ENCODE measurements around the gene BCAS3.

Gene BCAS3

DNA sequence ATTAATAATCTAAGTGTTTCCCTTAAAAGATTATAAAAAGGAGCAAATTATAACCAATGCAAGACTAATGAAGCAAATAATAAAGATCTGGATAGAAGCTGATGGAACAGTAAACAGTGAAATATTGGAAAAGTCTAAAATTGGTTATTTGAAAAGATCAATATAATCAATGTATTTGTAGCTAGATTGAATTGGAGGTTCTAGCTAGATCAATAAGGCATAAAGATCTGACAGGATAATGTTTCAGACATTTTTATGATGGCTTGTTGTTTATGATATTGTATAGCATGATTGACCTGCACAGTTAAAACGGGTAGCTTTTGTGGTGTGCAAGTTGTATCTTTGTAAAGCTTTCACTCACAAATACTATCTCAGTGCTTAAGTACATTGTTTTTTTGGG is 245.3 kb downstream of the BCAS3 start:
- Histone ChIP-seq H3K4me3 (ENCODE audit: low read depth, low read length) (no peak overlapping the region), H3K27ac (ENCODE audit: low read depth, low read length) (no peak overlapping the region), H3K79me2 (ENCODE audit: control insufficient read depth, insufficient read depth, low read length, poor library complexity) (no peaks in the 10 kb centered on the region), H3K9me3 (ENCODE audit: insufficient read depth, low read depth, low read length) (no peaks in the 10 kb centered on the region), H3K14ac (ENCODE audit: low read length) (no peak overlapping the region), H3K36me3 (ENCODE audit: control insufficient read depth in 1 of 2, insufficient read depth in 2 of 2, low read length in 2 of 2) (no peaks in the 10 kb centered on the region), H3K4ac (ENCODE audit: low read depth, low read length) (no peak overlapping the region), H2AFZ (ENCODE audit: insufficient read depth, low read length, poor library complexity) (no peak overlapping the region), H4K8ac (ENCODE audit: low read depth, low read length) (no peak overlapping the region), H2BK12ac (ENCODE audit: low read length) (no peak overlapping the region), H4K12ac (ENCODE audit: low read depth, low read length) (no peak overlapping the region), H3K4me2 (ENCODE audit: low read length) (no peak overlapping the region), H3K4me1 (ENCODE audit: control insufficient read depth in 1 of 2, insufficient read depth in 2 of 2, low read length in 2 of 2) (no peaks in the 10 kb centered on the region), H2AK5ac (ENCODE audit: low read length) (no peak overlapping the region), H3K23ac (ENCODE audit: low read length) (no peak overlapping the region), H2BK5ac (ENCODE audit: low read depth, low read length, poor library complexity) (no peak overlapping the region), H4K91ac (ENCODE audit: low read depth, low read length) (no peak overlapping the region), H3K18ac (ENCODE audit: low read length) (no peak overlapping the region), H2BK120ac (ENCODE audit: insufficient read depth, low read length, poor library complexity) (no peak overlapping the region), H3K9ac (ENCODE audit: low read length) (no peak overlapping the region), H3K27me3 (ENCODE audit: insufficient read depth, low read length) (no peaks in the 10 kb centered on the region), H3K79me1 (ENCODE audit: low read length) (no peaks in the 10 kb centered on the region)
- WGBS (ENCODE audit: extremely low coverage, insufficient coverage, insufficient read length): no CpG with 5 or more reads among the region's 1 CpG
- no peak for DNase-seq

GRCh38 chr17:60926466-60927183 is 249.0 kb downstream of the BCAS3 start:
- H3K18ac ChIP-seq (ENCODE audit: low read length): no peak overlapping the region
- H3K23ac ChIP-seq (ENCODE audit: low read length): no peak overlapping the region
- no peak overlapping the region for H2BK120ac ChIP-seq (ENCODE audit: insufficient read depth, low read length, poor library complexity)
- no peak overlapping the region for H3K4me3 ChIP-seq (ENCODE audit: low read depth, low read length)
- no peak overlapping the region for H3K9ac ChIP-seq (ENCODE audit: low read length)
- DNase-seq: no peak
- no peak overlapping the region for H3K27ac ChIP-seq (ENCODE audit: low read depth, low read length)
- H3K4ac ChIP-seq (ENCODE audit: low read depth, low read length): no peak overlapping the region
- no peaks in the 10 kb centered on the region for H3K9me3 ChIP-seq (ENCODE audit: insufficient read depth, low read depth, low read length)
- H3K27me3 ChIP-seq (ENCODE audit: insufficient read depth, low read length): no peaks in the 10 kb centered on the region
- H3K79me1 ChIP-seq (ENCODE audit: low read length): no peaks in the 10 kb centered on the region
- H3K4me2 ChIP-seq (ENCODE audit: low read length): no peak overlapping the region
- no peak overlapping the region for H2BK5ac ChIP-seq (ENCODE audit: low read depth, low read length, poor library complexity)
- no peak overlapping the region for H2BK12ac ChIP-seq (ENCODE audit: low read length)
- no peak overlapping the region for H4K12ac ChIP-seq (ENCODE audit: low read depth, low read length)
- WGBS (ENCODE audit: extremely low coverage, insufficient coverage, insufficient read length): no CpG with 5 or more reads among the region's 3 CpGs
- no peak overlapping the region for H2AFZ ChIP-seq (ENCODE audit: insufficient read depth, low read length, poor library complexity)
- no peaks in the 10 kb centered on the region for H3K36me3 ChIP-seq (ENCODE audit: control insufficient read depth in 1 of 2, insufficient read depth in 2 of 2, low read length in 2 of 2)
- no peak overlapping the region for H4K91ac ChIP-seq (ENCODE audit: low read depth, low read length)
- H3K79me2 ChIP-seq (ENCODE audit: control insufficient read depth, insufficient read depth, low read length, poor library complexity): no peaks in the 10 kb centered on the region
- no peaks in the 10 kb centered on the region for H3K4me1 ChIP-seq (ENCODE audit: control insufficient read depth in 1 of 2, insufficient read depth in 2 of 2, low read length in 2 of 2)
- no peak overlapping the region for H4K8ac ChIP-seq (ENCODE audit: low read depth, low read length)
- no peak overlapping the region for H3K14ac ChIP-seq (ENCODE audit: low read length)
- H2AK5ac ChIP-seq (ENCODE audit: low read length): no peak overlapping the region

DNA sequence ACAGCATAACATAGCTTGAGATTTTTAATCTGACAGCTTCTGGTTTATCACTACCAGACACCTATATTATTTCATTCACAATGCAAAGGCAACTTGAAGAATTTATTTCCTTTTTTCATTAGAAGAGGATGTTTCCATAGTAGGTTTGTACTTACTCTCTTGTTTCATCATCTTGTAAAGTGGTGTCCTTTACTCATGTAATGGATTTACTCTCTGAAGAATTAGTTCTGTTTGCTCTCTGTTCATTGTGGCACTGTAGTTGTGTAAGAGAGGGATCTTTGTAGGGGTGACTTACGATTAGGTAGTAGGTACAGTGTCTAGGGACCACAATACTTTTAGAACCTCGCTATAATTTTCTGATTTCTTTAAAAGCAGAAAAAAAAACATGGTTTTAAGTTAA is 256.1 kb downstream of the BCAS3 start:
- no CpG with 5 or more reads among the region's 2 CpGs for WGBS (ENCODE audit: extremely low coverage, insufficient coverage, insufficient read length)
- DNase-seq: no peak
- Histone ChIP-seq H2BK120ac (ENCODE audit: insufficient read depth, low read length, poor library complexity) (no peak overlapping the region), H3K9ac (ENCODE audit: low read length) (no peak overlapping the region), H3K14ac (ENCODE audit: low read length) (no peak overlapping the region), H3K4ac (ENCODE audit: low read depth, low read length) (no peak overlapping the region), H4K12ac (ENCODE audit: low read depth, low read length) (no peak overlapping the region), H3K9me3 (ENCODE audit: insufficient read depth, low read depth, low read length) (no peaks in the 10 kb centered on the region), H2AK5ac (ENCODE audit: low read length) (no peak overlapping the region), H2BK5ac (ENCODE audit: low read depth, low read length, poor library complexity) (no peak overlapping the region), H3K23ac (ENCODE audit: low read length) (no peak overlapping the region), H3K27ac (ENCODE audit: low read depth, low read length) (no peak overlapping the region), H3K18ac (ENCODE audit: low read length) (no peak overlapping the region), H3K4me1 (ENCODE audit: control insufficient read depth in 1 of 2, insufficient read depth in 2 of 2, low read length in 2 of 2) (no peaks in the 10 kb centered on the region), H4K8ac (ENCODE audit: low read depth, low read length) (no peak overlapping the region), H4K91ac (ENCODE audit: low read depth, low read length) (no peak overlapping the region), H3K27me3 (ENCODE audit: insufficient read depth, low read length) (no peaks in the 10 kb centered on the region), H2AFZ (ENCODE audit: insufficient read depth, low read length, poor library complexity) (no peak overlapping the region), H3K4me3 (ENCODE audit: low read depth, low read length) (no peak overlapping the region), H2BK12ac (ENCODE audit: low read length) (no peak overlapping the region), H3K79me1 (ENCODE audit: low read length) (no peaks in the 10 kb centered on the region), H3K4me2 (ENCODE audit: low read length) (no peak overlapping the region), H3K36me3 (ENCODE audit: control insufficient read depth in 1 of 2, insufficient read depth in 2 of 2, low read length in 2 of 2) (no peaks in the 10 kb centered on the region), H3K79me2 (ENCODE audit: control insufficient read depth, insufficient read depth, low read length, poor library complexity) (no peaks in the 10 kb centered on the region)

- Histone ChIP-seq H2BK5ac (ENCODE audit: low read depth, low read length, poor library complexity) (no peak overlapping the region), H3K27ac (ENCODE audit: low read depth, low read length) (no peak overlapping the region), H2BK12ac (ENCODE audit: low read length) (no peak overlapping the region), H3K4me2 (ENCODE audit: low read length) (no peak overlapping the region), H4K12ac (ENCODE audit: low read depth, low read length) (no peak overlapping the region), H3K14ac (ENCODE audit: low read length) (no peak overlapping the region), H3K18ac (ENCODE audit: low read length) (no peak overlapping the region), H3K4ac (ENCODE audit: low read depth, low read length) (no peak overlapping the region), H2AK5ac (ENCODE audit: low read length) (no peak overlapping the region), H2BK120ac (ENCODE audit: insufficient read depth, low read length, poor library complexity) (no peak overlapping the region), H3K9ac (ENCODE audit: low read length) (no peak overlapping the region), H4K8ac (ENCODE audit: low read depth, low read length) (no peak overlapping the region), H3K23ac (ENCODE audit: low read length) (no peak overlapping the region), H3K36me3 (ENCODE audit: control insufficient read depth in 1 of 2, insufficient read depth in 2 of 2, low read length in 2 of 2) (no peaks in the 10 kb centered on the region), H3K79me2 (ENCODE audit: control insufficient read depth, insufficient read depth, low read length, poor library complexity) (no peaks in the 10 kb centered on the region), H3K4me3 (ENCODE audit: low read depth, low read length) (no peak overlapping the region), H2AFZ (ENCODE audit: insufficient read depth, low read length, poor library complexity) (no peak overlapping the region), H3K27me3 (ENCODE audit: insufficient read depth, low read length) (no peaks in the 10 kb centered on the region), H3K9me3 (ENCODE audit: insufficient read depth, low read depth, low read length) (no peaks in the 10 kb centered on the region), H3K4me1 (ENCODE audit: control insufficient read depth in 1 of 2, insufficient read depth in 2 of 2, low read length in 2 of 2) (no peaks in the 10 kb centered on the region), H4K91ac (ENCODE audit: low read depth, low read length) (no peak overlapping the region), H3K79me1 (ENCODE audit: low read length) (no peaks in the 10 kb centered on the region)
- WGBS (ENCODE audit: extremely low coverage, insufficient coverage, insufficient read length): no CpG with 5 or more reads among the region's 6 CpGs
- no peak for DNase-seq
These were observed 257.1 kb downstream of the BCAS3 start for GRCh38 chr17:60934723-60935122.
